MM.1S (cell line): ENCODE results near the gene CARD9.

ENCODE experiments used
- DNase-seq: peaks from one replicate; pipeline ENCODE4 v3.0.0-alpha.2; 2015
- H2AFZ ChIP-seq: fragments of 300-600 bp; sonication (generic); 2 replicates; pipeline ENCODE4 v1.6.0; 2016; ENCODE audit warnings: antibody characterized with exemption, low read length
- H3F3A ChIP-seq: fragments of 300-600 bp; sonication (generic); 2 replicates; pipeline ENCODE4 v1.6.1; 2016; ENCODE audit warnings: mild to moderate bottlenecking, antibody characterized with exemption, low read length, moderate library complexity, mixed read lengths; ENCODE audit not compliant: insufficient read depth
- H3K27ac ChIP-seq: fragments of 300-600 bp; sonication (generic); 2 replicates; pipeline ENCODE4 v1.5.1; 2016; ENCODE audit warnings: mild to moderate bottlenecking, low read length
- H3K27me3 ChIP-seq: fragments of 300-600 bp; sonication (generic); replicated peaks from 2 replicates; pipeline ENCODE4 v1.6.0; 2016; ENCODE audit warnings: low read length; ENCODE audit not compliant: insufficient read depth
- H3K36me3 ChIP-seq: fragments of 300-600 bp; sonication (generic); replicated peaks from 2 replicates; pipeline ENCODE4 v1.6.1; 2016; ENCODE audit warnings: mild to moderate bottlenecking, low read length, mixed read lengths; ENCODE audit not compliant: insufficient read depth
- H3K4me1 ChIP-seq: fragments of 300-600 bp; sonication (generic); 2 replicates; pipeline ENCODE4 v1.6.1; 2016; ENCODE audit warnings: low read length, mixed read lengths
- H3K4me2 ChIP-seq: fragments of 300-600 bp; sonication (generic); 2 replicates; pipeline ENCODE4 v1.6.0; 2016; ENCODE audit warnings: low read depth, low read length
- H3K4me3 ChIP-seq: fragments of 300-600 bp; sonication (generic); 2 replicates; pipeline ENCODE4 v1.5.1; 2016; ENCODE audit warnings: low read length, mixed read lengths
- H3K79me2 ChIP-seq: fragments of 300-600 bp; sonication (generic); 2 replicates; pipeline ENCODE4 v1.6.1; 2016; ENCODE audit warnings: mixed run types, low read length, mixed read lengths
- H3K9ac ChIP-seq: fragments of 300-600 bp; sonication (generic); 2 replicates; pipeline ENCODE4 v1.6.1; 2016; ENCODE audit warnings: low read length, mixed read lengths
- H3K9me2 ChIP-seq: fragments of 300-600 bp; sonication (generic); replicated peaks from 2 replicates; pipeline ENCODE4 v1.6.1; 2016; ENCODE audit warnings: mild to moderate bottlenecking, low read length, mixed read lengths; ENCODE audit not compliant: insufficient read depth
- H3K9me3 ChIP-seq: fragments of 300-600 bp; sonication (generic); replicated peaks from 2 replicates; pipeline ENCODE4 v1.6.1; 2016; ENCODE audit warnings: mild to moderate bottlenecking, low read length, mixed read lengths; ENCODE audit not compliant: insufficient read depth
- H4K20me1 ChIP-seq: fragments of 300-600 bp; sonication (generic); 2 replicates; pipeline ENCODE4 v1.6.1; 2016; ENCODE audit warnings: mild to moderate bottlenecking, low read length, moderate library complexity, mixed read lengths; ENCODE audit not compliant: insufficient read depth
- EZH2 ChIP-seq: fragments of 300-600 bp; sonication (generic); optimal IDR thresholded peaks from 2 replicates; pipeline ENCODE3; 2017; ENCODE audit warnings: low read depth, mild to moderate bottlenecking, antibody characterized with exemption, low read length, mixed read lengths
- EZH2phosphoT487 ChIP-seq: fragments of 300-600 bp; sonication (generic); IDR thresholded peaks from 2 replicates; pipeline ENCODE4 v1.6.1; 2018; ENCODE audit warnings: antibody characterized with exemption, low read length
- TF ChIP-seq, protein P1 (sequence below): fragments of 300-600 bp; sonication (generic); IDR thresholded peaks from 2 replicates; pipeline ENCODE4 v1.5.1; 2016; ENCODE audit warnings: antibody characterized with exemption, low read length, mixed read lengths

Gene CARD9

GRCh38 chr9:136328011-136328621 is 45.4 kb downstream of the CARD9 start:
- peaks cover 92% of the 10 kb centered on the region for H3K27me3 ChIP-seq
- H3K4me3 ChIP-seq, result no peak overlapping the region
- H3K4me2 ChIP-seq, result no peak overlapping the region
- H3K79me2 ChIP-seq, result no peaks in the 10 kb centered on the region
- no peak overlapping the region for H2AFZ ChIP-seq
- H3K4me1 ChIP-seq, result peaks cover 6% of the 10 kb centered on the region; the same call in 1 of the 2 replicates
- no peak overlapping the region for H3K9ac ChIP-seq
- TF ChIP-seq EZH2phosphoT487 (no peak), EZH2 (no peak)
- TF ChIP-seq, protein P1, sequence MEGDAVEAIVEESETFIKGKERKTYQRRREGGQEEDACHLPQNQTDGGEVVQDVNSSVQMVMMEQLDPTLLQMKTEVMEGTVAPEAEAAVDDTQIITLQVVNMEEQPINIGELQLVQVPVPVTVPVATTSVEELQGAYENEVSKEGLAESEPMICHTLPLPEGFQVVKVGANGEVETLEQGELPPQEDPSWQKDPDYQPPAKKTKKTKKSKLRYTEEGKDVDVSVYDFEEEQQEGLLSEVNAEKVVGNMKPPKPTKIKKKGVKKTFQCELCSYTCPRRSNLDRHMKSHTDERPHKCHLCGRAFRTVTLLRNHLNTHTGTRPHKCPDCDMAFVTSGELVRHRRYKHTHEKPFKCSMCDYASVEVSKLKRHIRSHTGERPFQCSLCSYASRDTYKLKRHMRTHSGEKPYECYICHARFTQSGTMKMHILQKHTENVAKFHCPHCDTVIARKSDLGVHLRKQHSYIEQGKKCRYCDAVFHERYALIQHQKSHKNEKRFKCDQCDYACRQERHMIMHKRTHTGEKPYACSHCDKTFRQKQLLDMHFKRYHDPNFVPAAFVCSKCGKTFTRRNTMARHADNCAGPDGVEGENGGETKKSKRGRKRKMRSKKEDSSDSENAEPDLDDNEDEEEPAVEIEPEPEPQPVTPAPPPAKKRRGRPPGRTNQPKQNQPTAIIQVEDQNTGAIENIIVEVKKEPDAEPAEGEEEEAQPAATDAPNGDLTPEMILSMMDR, result no peak
- DNase-seq, result no peak
- no peaks in the 10 kb centered on the region for H3K9me3 ChIP-seq
- no peaks in the 10 kb centered on the region for H3F3A ChIP-seq
- H3K9me2 ChIP-seq, result no peaks in the 10 kb centered on the region
- no peaks in the 10 kb centered on the region for H3K36me3 ChIP-seq
- no peaks in the 10 kb centered on the region for H4K20me1 ChIP-seq
- H3K27ac ChIP-seq, result no peak overlapping the region

GRCh38 chr9:136327304-136327974 is 46.0 kb downstream of the CARD9 start, which contains the start of gene GPSM1:
GPSM1 (plus strand) TSS chr9:136327539; CDS start chr9:136327696, 157 bp downstream.
- Histone ChIP-seq H4K20me1 (no peaks in the 10 kb centered on the region), H3K79me2 (no peaks in the 10 kb centered on the region), H3K36me3 (no peaks in the 10 kb centered on the region), H3K9ac (no peak within 1 kb of the TSS), H3K9me3 (no peaks in the 10 kb centered on the region), H3K4me3 (no peak within 1 kb of the TSS), H3K4me2 (no peak within 1 kb of the TSS), H3K9me2 (no peaks in the 10 kb centered on the region), H2AFZ (no peak within 1 kb of the TSS), H3K4me1 (peaks cover 6% of the 10 kb centered on the region; the same call in 1 of the 2 replicates), H3F3A (no peaks in the 10 kb centered on the region), H3K27me3 (peaks cover 92% of the 10 kb centered on the region), H3K27ac (no peak within 1 kb of the TSS)
- TF ChIP-seq, protein P1, result no peak
- TF ChIP-seq EZH2phosphoT487 (no peak), EZH2 (no peak)
- no peak for DNase-seq

DNA sequence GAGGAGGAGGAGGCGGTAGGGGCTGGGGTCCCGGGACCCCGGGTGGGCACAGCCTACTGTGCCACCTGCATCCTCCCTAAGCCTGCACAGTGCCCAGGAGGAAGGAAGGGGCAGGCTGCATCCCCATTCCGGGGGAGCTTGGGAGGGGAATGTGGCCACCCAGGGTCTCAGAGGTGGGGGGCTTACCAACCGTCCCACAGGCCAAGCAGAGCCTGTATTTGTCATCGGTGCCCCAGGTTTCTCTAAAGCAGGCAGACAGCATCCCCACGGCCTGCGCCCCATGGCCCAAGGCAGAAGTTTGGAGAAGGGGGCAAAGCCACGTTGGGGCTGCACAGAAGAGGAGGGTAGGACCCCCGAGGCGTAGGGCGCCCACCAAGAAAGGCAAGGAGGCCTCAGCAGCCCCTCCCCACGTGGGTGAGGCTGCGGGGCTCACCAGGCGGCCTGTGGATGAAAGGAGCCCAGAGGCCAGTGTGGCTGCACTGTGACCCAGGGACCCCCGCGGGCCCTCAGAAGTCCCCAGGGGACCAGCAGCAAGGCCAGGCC is 46.6 kb downstream of the CARD9 start:
- no peak overlapping the region for H3K4me2 ChIP-seq
- H3K4me1 ChIP-seq, result peaks cover under 1% of the 10 kb centered on the region; the same call in 1 of the 2 replicates
- no peaks in the 10 kb centered on the region for H3K36me3 ChIP-seq
- no peaks in the 10 kb centered on the region for H3K79me2 ChIP-seq
- H2AFZ ChIP-seq, result no peak overlapping the region
- H3K9me2 ChIP-seq, result no peaks in the 10 kb centered on the region
- H3F3A ChIP-seq, result no peaks in the 10 kb centered on the region
- H4K20me1 ChIP-seq, result no peaks in the 10 kb centered on the region
- no peak overlapping the region for H3K4me3 ChIP-seq
- peaks cover 92% of the 10 kb centered on the region for H3K27me3 ChIP-seq
- no peaks in the 10 kb centered on the region for H3K9me3 ChIP-seq
- TF ChIP-seq EZH2, result no peak
- TF ChIP-seq, protein P1, result no peak
- no peak for TF ChIP-seq EZH2phosphoT487
- no peak overlapping the region for H3K27ac ChIP-seq
- H3K9ac ChIP-seq, result no peak overlapping the region
- no peak for DNase-seq
